ENCODE results near the gene XRCC1. TPM values are rescaled to one million over a fixed set of nuclear protein-coding genes. Genes with fewer than 3 reads are reported as not detected.

Gene XRCC1
- total and polyA plus RNA-seq, 10 of the 15 experiments (the other 5 are each of a cell fraction or from before 2014, with no cell fraction given) = 2.0 to 51.1 (median 33.7) TPM

DNA sequence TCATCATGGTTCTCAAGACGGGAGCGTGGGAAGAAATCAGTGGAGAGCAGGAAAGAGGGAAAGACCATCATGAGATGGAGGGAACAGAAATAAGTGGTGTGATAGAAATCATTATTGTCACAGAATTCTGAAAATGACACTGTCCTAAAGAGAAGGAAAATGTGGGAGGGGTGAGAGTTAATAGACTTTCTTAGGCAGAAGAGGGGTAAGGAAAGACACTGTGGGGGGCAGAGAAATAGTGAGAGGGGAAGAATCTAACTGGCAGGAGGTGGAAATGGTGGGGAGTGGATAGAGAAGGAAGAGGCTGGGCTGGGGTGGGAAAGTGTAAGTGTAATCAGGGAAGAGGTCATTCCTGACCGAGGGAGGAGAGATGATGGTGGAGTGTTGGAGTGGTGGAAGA, 3.5 kb upstream of the XRCC1 start:
- peaks cover 9% of the 10 kb centered on the region for H3K79me2 ChIP-seq (ENCODE audit: control insufficient read depth, insufficient read depth, low read length)
- TF ChIP-seq, protein P1, sequence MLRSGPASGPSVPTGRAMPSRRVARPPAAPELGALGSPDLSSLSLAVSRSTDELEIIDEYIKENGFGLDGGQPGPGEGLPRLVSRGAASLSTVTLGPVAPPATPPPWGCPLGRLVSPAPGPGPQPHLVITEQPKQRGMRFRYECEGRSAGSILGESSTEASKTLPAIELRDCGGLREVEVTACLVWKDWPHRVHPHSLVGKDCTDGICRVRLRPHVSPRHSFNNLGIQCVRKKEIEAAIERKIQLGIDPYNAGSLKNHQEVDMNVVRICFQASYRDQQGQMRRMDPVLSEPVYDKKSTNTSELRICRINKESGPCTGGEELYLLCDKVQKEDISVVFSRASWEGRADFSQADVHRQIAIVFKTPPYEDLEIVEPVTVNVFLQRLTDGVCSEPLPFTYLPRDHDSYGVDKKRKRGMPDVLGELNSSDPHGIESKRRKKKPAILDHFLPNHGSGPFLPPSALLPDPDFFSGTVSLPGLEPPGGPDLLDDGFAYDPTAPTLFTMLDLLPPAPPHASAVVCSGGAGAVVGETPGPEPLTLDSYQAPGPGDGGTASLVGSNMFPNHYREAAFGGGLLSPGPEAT (IDR thresholded peaks at IDR 0.05; ENCODE audit: low read depth) = no peak
- DNase-seq (ENCODE audit: low read depth, low spot score) = no peak
- H3K27ac ChIP-seq (ENCODE audit: control insufficient read depth, insufficient read depth) = no peak overlapping the region
- H3K4me1 ChIP-seq (ENCODE audit: control insufficient read depth, insufficient read depth, low read length) = peaks cover 10% of the 10 kb centered on the region
- intact Hi-C loops (cut with micrococcal nuclease; ENCODE audit: unreplicated experiment) = no loop called here
- POLR2A ChIA-PET = no interaction called here
- ATAC-seq = no peak
- no peak overlapping the region for H3K4me2 ChIP-seq (ENCODE audit: control insufficient read depth, insufficient read depth)
- RAD21 ChIA-PET (ENCODE audit: unreplicated experiment) = no interaction called here
- CTCF ChIA-PET = interaction anchor here (0.9 to 1.0 kb wide), 2 partner anchors 8 to 24 kb away, joined by 3 read pairs; no protein-coding TSS in a partner anchor
- in situ Hi-C loops (cut with MboI) = no loop called here
- WGBS (ENCODE audit: insufficient coverage, insufficient replicate concordance, low lambda C conversion rate, missing lambda C conversion rate) = 24% methylated on average over 3 of the region's 3 CpGs
- H2AFZ ChIP-seq (ENCODE audit: control insufficient read depth, low read depth, low read length) = no peak overlapping the region
- H3K9ac ChIP-seq (ENCODE audit: control insufficient read depth, insufficient read depth, low read length) = no peak overlapping the region
- no peaks in the 10 kb centered on the region for H3K27me3 ChIP-seq (replicated peaks in 1 of 2; ENCODE audit: control insufficient read depth in 2 of 2, insufficient read depth in 2 of 2, low read length in 1 of 2)
- no peaks in the 10 kb centered on the region for H4K20me1 ChIP-seq (ENCODE audit: control insufficient read depth, insufficient read depth)
- no peaks in the 10 kb centered on the region for H3K36me3 ChIP-seq (ENCODE audit: control insufficient read depth in 2 of 2, insufficient read depth in 2 of 2, low read length in 1 of 2)
- no peak overlapping the region for H3K4me3 ChIP-seq
- FAIRE-seq = no peak
- BruUV-seq (replicated peaks) = no TSS peak
- H3K9me3 ChIP-seq (replicated peaks; ENCODE audit: control insufficient read depth, insufficient read depth, low read length) = no peaks in the 10 kb centered on the region
- SMC1A ChIA-PET (ENCODE audit: uncharacterized antibody, unreplicated experiment) = no interaction called here

DNA sequence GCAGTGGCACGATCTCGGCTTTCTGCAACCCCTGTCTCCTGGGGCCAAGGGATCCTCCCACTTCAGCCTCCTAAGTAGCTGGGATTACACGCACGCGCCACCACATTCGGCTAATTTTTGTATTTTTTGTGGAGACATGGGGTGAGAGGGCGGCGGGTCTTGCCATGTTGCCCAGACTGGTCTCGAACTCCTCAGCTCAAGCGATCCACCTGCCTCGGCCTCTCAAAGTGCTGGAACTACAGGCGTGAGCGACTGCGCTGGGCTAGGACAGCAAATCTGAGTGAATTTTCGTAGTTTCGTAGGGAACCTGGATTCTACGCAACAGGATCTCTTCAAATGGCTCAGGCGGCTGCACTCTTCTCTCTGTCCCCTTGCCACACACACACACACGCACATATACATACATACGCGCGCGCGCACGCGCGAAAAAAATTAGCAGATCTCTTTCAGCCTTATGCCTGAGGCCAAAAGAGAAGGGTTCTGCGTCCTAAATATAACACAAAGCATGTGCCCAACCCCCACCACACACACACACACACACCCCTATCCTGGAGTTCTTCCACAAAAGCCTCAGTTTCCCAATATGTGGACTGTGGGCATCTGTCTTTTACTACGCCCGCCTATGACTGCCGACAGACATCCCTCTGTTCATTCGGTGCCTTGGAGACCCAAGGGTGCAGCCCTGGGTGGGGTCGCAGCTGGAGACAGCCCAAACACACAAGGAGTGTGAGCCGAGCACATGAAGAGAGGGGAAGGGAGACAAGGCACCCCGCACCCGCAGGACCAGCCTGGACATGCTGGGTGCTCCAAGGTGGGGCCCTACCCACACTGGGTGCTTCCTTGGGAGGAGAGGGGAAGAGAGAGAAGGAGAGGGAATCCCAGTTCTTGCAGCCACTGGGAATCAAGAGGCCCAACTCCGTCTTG, 890 bp upstream of the XRCC1 start:
- TF ChIP-seq BCLAF1 (IDR thresholded peaks at IDR 0.05) (no peak), MLLT1 (IDR thresholded peaks at IDR 0.05) (peak; percentile 83), CHD4 (IDR thresholded peaks at IDR 0.05) (no peak), NRF1 (conservative IDR thresholded peaks at IDR 0.05; ENCODE audit: low read depth, low read length) (no peak), ZSCAN29 (IDR thresholded peaks at IDR 0.05) (no peak), CHD1 (IDR thresholded peaks at IDR 0.05; ENCODE audit: low read depth, low read length) (no peak), SIX5 (IDR thresholded peaks at IDR 0.05; ENCODE audit: low read depth, low read length, severe bottlenecking) (no peak)
- BruUV-seq (replicated peaks) = no TSS peak
- WGBS (ENCODE audit: insufficient coverage, insufficient replicate concordance, low lambda C conversion rate, missing lambda C conversion rate) = 73% methylated on average over 37 of the region's 37 CpGs
- H3K79me2 ChIP-seq (ENCODE audit: control insufficient read depth, insufficient read depth, low read length) = peaks cover 9% of the 10 kb centered on the region
- peak overlapping the region; percentile 32; the same call in 1 of the 2 replicates for H3K9ac ChIP-seq (ENCODE audit: control insufficient read depth, insufficient read depth, low read length)
- FAIRE-seq (no peak), DNase-seq (ENCODE audit: low read depth, low spot score) (no peak), ATAC-seq (peak; percentile 4; the same call in 1 of the 3 replicates)
- H3K4me3 ChIP-seq = peak overlapping the region; percentile 66; the same call in 1 of the 2 replicates
- ChIA-PET SMC1A (ENCODE audit: uncharacterized antibody, unreplicated experiment) (interaction anchor here (1.6 to 3.1 kb wide), 3 partner anchors 19 to 21 kb away, joined by 3 to 25 read pairs (median 8); partner anchors contain the start of genes IRGQ and ZNF576), CTCF (interaction anchor here (3.6 kb wide), 1 partner anchor 18 kb away, joined by 34 read pairs; no protein-coding TSS in a partner anchor), RAD21 (ENCODE audit: unreplicated experiment) (no interaction called here), POLR2A (interaction anchor here (0.6 to 2.6 kb wide), 4 partner anchors 8 to 57 kb away, joined by 3 to 22 read pairs (median 10); partner anchors contain the start of genes IRGQ, ZNF575 and ZNF576)
- H2AFZ ChIP-seq (ENCODE audit: control insufficient read depth, low read depth, low read length) = peak overlapping the region; percentile 52
- H3K27me3 ChIP-seq (replicated peaks in 1 of 2; ENCODE audit: control insufficient read depth in 2 of 2, insufficient read depth in 2 of 2, low read length in 1 of 2) = no peaks in the 10 kb centered on the region
- H3K9me3 ChIP-seq (replicated peaks; ENCODE audit: control insufficient read depth, insufficient read depth, low read length) = no peaks in the 10 kb centered on the region
- no peaks in the 10 kb centered on the region for H4K20me1 ChIP-seq (ENCODE audit: control insufficient read depth, insufficient read depth)
- in situ Hi-C loops (cut with MboI) = no loop called here
- peak overlapping the region; percentile 67 for H3K4me2 ChIP-seq (ENCODE audit: control insufficient read depth, insufficient read depth)
- intact Hi-C loops (cut with micrococcal nuclease; ENCODE audit: unreplicated experiment) = loop anchor here (1.0 kb wide), 2 partner anchors 20 to 43 kb away; partner anchors contain the start of genes IRGQ, ZNF428 and ZNF576
- peaks cover 5% of the 10 kb centered on the region for H3K4me1 ChIP-seq (ENCODE audit: control insufficient read depth, insufficient read depth, low read length)
- H3K36me3 ChIP-seq (ENCODE audit: control insufficient read depth in 2 of 2, insufficient read depth in 2 of 2, low read length in 1 of 2) = no peaks in the 10 kb centered on the region
- peak overlapping the region; percentile 13; the same call in 1 of the 2 replicates for H3K27ac ChIP-seq (ENCODE audit: control insufficient read depth, insufficient read depth)

Measured in GM12878 (cell line).